ENCODE results near the gene EDRF1. TPM values are rescaled to one million over a fixed set of nuclear protein-coding genes. Genes with fewer than 3 reads are reported as not detected.

Gene EDRF1
- total RNA-seq, 2 experiments from 2014 or later, result 117 to 232 TPM

- Histone ChIP-seq H2AFZ (ENCODE audit: low read length) (no peak overlapping the region), H3K36me3 (ENCODE audit: insufficient read depth, low read length) (no peaks in the 10 kb centered on the region), H3K9me3 (ENCODE audit: low read length) (no peaks in the 10 kb centered on the region), H3K4me1 (ENCODE audit: insufficient read depth, low read length, poor library complexity, severe bottlenecking) (no peaks in the 10 kb centered on the region), H3K9me2 (ENCODE audit: insufficient read depth, low read length) (no peaks in the 10 kb centered on the region), H4K20me1 (ENCODE audit: insufficient read depth, low read length) (no peaks in the 10 kb centered on the region), H3K4me2 (ENCODE audit: low read length) (no peak overlapping the region), H3K4me3 (ENCODE audit: low read depth, low read length, poor library complexity, severe bottlenecking) (no peak overlapping the region), H3K79me2 (ENCODE audit: insufficient read depth, low read depth, low read length) (no peaks in the 10 kb centered on the region), H3K27ac (ENCODE audit: low read depth, low read length, poor library complexity, severe bottlenecking) (no peak overlapping the region)
- no TSS peak for BruUV-seq (replicated peaks)
- POLR2A ChIA-PET, result no interaction called here
- CTCF ChIA-PET (ENCODE audit: unreplicated experiment), result no interaction called here
- TF ChIP-seq, protein P1, sequence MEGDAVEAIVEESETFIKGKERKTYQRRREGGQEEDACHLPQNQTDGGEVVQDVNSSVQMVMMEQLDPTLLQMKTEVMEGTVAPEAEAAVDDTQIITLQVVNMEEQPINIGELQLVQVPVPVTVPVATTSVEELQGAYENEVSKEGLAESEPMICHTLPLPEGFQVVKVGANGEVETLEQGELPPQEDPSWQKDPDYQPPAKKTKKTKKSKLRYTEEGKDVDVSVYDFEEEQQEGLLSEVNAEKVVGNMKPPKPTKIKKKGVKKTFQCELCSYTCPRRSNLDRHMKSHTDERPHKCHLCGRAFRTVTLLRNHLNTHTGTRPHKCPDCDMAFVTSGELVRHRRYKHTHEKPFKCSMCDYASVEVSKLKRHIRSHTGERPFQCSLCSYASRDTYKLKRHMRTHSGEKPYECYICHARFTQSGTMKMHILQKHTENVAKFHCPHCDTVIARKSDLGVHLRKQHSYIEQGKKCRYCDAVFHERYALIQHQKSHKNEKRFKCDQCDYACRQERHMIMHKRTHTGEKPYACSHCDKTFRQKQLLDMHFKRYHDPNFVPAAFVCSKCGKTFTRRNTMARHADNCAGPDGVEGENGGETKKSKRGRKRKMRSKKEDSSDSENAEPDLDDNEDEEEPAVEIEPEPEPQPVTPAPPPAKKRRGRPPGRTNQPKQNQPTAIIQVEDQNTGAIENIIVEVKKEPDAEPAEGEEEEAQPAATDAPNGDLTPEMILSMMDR (conservative IDR thresholded peaks at IDR 0.05; ENCODE audit: low read length), result no peak
- TF ChIP-seq EZH2phosphoT487 (IDR thresholded peaks at IDR 0.05; ENCODE audit: borderline replicate concordance, low read depth, low read length), result no peak
- DNase-seq (ENCODE audit: low spot score), result no peak
- intact Hi-C loops (cut with micrococcal nuclease; ENCODE audit: unreplicated experiment), result no loop called here
Observed at GRCh38 chr10:125683821-125684220, 35.7 kb upstream of the EDRF1 start.

DNA sequence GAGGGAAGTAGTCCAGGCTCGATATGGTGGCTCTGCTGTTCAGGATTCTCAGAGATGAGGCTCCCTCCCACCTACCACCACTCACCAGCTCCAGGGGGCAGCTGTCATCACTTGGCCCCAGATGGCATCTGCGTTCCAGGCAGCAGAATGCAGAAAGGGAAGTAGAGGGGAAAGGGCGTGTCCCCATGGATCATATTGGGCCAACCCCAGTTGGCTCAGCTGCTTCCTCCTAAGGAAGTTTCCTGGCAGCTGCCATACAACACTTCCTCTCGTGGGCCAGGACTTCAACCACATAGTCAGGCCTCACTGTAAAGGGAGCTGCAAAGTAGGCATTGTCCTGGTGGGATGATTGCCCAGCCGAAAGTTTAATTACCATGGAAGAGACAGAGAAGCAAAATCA is 34.9 kb upstream of the EDRF1 start:
- Histone ChIP-seq H3K27ac (ENCODE audit: low read depth, low read length, poor library complexity, severe bottlenecking) (no peak overlapping the region), H3K4me1 (ENCODE audit: insufficient read depth, low read length, poor library complexity, severe bottlenecking) (no peaks in the 10 kb centered on the region), H3K9me2 (ENCODE audit: insufficient read depth, low read length) (no peaks in the 10 kb centered on the region), H2AFZ (ENCODE audit: low read length) (no peak overlapping the region), H3K79me2 (ENCODE audit: insufficient read depth, low read depth, low read length) (no peaks in the 10 kb centered on the region), H3K36me3 (ENCODE audit: insufficient read depth, low read length) (no peaks in the 10 kb centered on the region), H3K4me3 (ENCODE audit: low read depth, low read length, poor library complexity, severe bottlenecking) (no peak overlapping the region), H3K9me3 (ENCODE audit: low read length) (no peaks in the 10 kb centered on the region), H3K4me2 (ENCODE audit: low read length) (no peak overlapping the region), H4K20me1 (ENCODE audit: insufficient read depth, low read length) (no peaks in the 10 kb centered on the region)
- no peak for TF ChIP-seq EZH2phosphoT487 (IDR thresholded peaks at IDR 0.05; ENCODE audit: borderline replicate concordance, low read depth, low read length)
- TF ChIP-seq, protein P1 (conservative IDR thresholded peaks at IDR 0.05; ENCODE audit: low read length), result no peak
- no TSS peak for BruUV-seq (replicated peaks)
- DNase-seq (ENCODE audit: low spot score), result no peak
- ChIA-PET POLR2A (no interaction called here), CTCF (ENCODE audit: unreplicated experiment) (no interaction called here)
- intact Hi-C loops (cut with micrococcal nuclease; ENCODE audit: unreplicated experiment), result no loop called here

DNA sequence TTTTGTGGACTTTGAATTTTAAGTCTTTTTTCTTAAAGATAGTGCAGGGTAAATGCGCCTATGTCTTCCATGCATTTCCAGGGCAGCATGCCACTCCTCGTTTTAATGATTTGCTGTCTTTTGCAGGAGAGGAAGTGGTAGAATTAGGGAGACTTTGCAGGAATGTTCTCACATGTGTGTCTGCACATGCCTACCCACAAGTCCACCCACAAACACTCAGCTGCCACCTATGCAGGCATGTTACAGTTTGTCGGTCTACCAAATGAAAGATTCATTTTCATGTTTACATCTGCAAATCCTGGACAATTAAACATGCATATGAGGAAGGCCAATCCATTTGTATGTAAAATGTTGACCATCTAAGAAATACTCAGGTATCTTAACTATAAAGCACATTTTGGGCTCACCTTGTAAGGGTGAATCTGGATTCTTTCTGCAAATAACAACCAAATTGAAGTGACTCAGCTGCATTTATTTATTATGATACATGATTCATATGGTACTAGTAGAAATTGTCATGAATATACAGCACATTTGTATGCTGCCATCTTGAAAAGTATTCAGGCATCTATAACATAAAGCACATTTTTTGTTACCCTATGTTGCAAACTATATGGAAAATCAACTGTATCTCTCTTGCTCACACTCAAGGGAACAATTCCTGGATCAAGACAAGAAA is 31.9 kb upstream of the EDRF1 start:
- H3K9me2 ChIP-seq (ENCODE audit: insufficient read depth, low read length), result no peaks in the 10 kb centered on the region
- POLR2A ChIA-PET, result no interaction called here
- no peaks in the 10 kb centered on the region for H3K9me3 ChIP-seq (ENCODE audit: low read length)
- no peak overlapping the region for H3K4me3 ChIP-seq (ENCODE audit: low read depth, low read length, poor library complexity, severe bottlenecking)
- no peak overlapping the region for H2AFZ ChIP-seq (ENCODE audit: low read length)
- no peaks in the 10 kb centered on the region for H3K36me3 ChIP-seq (ENCODE audit: insufficient read depth, low read length)
- H3K4me2 ChIP-seq (ENCODE audit: low read length), result no peak overlapping the region
- DNase-seq (ENCODE audit: low spot score), result no peak
- CTCF ChIA-PET (ENCODE audit: unreplicated experiment), result no interaction called here
- no peak overlapping the region for H3K27ac ChIP-seq (ENCODE audit: low read depth, low read length, poor library complexity, severe bottlenecking)
- H3K4me1 ChIP-seq (ENCODE audit: insufficient read depth, low read length, poor library complexity, severe bottlenecking), result peaks cover 9% of the 10 kb centered on the region
- no peaks in the 10 kb centered on the region for H4K20me1 ChIP-seq (ENCODE audit: insufficient read depth, low read length)
- no peak for TF ChIP-seq EZH2phosphoT487 (IDR thresholded peaks at IDR 0.05; ENCODE audit: borderline replicate concordance, low read depth, low read length)
- TF ChIP-seq, protein P1 (conservative IDR thresholded peaks at IDR 0.05; ENCODE audit: low read length), result no peak
- H3K79me2 ChIP-seq (ENCODE audit: insufficient read depth, low read depth, low read length), result no peaks in the 10 kb centered on the region
- BruUV-seq (replicated peaks), result no TSS peak
- intact Hi-C loops (cut with micrococcal nuclease; ENCODE audit: unreplicated experiment), result no loop called here
